ENCODE measurements around the gene MYOM3. TPM values are rescaled to one million over a fixed set of nuclear protein-coding genes. Genes with fewer than 3 reads are reported as not detected.
A peak's percentile ranks its signal among the peaks of the same experiment; 100 is the strongest.
"Not testable (repeated sequence)": the region's sequence is repeated elsewhere in the genome, so short reads cannot be mapped to it uniquely, and the experiment has no call there.

Gene MYOM3
- total RNA-seq, 1 donor from 2014 or later = under 0.01 TPM

DNA sequence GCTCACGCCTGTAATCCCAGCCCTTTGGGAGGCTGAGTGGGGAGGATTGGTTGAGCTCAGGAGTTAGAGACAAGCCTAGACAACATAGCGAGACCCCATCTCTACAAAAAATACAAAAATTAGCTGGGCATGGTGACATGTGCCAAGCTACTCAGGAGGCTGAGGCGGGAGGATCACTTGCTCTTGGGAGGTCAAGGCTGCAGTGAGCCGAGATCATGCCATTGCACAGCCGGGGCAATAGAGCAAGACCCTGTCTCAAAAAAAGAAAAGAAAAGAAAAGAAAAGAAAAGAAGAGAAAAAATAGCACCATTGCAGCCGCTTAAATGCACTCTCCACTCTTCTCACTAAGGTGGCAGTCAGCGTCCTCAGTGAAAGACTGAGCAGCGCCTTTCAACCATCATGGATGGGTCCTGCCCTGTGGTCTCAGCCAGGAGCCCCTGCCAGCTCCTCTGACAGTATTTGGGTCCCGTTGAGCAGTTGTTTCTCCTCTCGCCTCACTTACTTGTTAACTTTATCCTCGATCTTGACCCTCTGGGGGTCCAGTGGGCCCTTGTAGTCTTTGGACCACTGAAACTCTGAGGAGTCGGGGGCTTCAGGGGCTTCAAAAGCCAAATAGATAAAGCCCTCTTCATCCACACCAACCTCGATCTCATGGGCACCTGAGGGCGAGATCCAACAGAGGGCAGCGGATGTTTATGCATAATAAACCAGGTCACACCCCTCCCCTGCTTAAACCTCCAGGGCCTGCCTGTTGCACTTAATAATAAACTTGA is 36.9 kb downstream of the MYOM3 start:
- no peak for DNase-seq (ENCODE audit: low read depth in 2 of 2)

DNA sequence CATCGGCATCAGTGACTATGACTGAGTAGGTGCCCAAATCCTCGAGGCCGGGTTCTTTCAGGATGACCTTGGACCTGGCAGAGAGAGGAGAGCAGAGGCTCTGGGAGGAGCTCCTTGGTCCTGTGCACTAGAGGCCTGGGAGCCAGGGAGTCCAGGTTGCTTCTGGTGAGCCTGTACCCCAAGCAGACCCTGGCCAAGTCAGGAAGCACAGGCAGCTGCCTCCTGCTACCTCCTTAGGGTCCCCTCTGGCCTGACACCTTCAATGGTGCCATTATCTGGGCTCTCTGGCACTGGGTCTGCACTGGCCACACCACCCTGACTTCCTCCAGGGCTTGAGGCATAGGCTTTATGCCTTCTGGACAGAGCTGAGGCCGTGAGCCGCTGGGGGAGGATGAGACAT is 37.7 kb downstream of the MYOM3 start:
- DNase-seq (ENCODE audit: low read depth in 2 of 2) = no peak

DNA sequence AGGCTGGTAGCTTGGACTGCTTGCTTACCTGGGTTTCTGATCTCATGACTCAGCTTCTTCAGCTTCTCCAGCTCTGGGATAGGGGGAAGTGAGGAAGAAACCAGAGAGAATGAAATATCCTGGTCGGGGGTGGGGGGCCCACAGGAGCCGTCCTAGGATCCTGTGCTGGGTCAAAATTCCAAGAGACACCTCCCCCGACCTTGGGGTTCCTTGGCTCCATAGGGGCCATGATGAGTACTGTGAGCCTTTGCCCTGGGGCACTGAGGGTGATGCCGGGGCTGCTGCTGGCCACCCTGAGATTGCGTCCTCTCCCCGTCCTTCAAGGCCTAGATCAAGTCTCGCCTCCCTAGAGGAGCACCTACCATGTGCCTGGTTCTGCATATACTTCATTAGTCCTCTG is 40.0 kb downstream of the MYOM3 start:
- no peak for DNase-seq (ENCODE audit: low read depth in 2 of 2)

DNA sequence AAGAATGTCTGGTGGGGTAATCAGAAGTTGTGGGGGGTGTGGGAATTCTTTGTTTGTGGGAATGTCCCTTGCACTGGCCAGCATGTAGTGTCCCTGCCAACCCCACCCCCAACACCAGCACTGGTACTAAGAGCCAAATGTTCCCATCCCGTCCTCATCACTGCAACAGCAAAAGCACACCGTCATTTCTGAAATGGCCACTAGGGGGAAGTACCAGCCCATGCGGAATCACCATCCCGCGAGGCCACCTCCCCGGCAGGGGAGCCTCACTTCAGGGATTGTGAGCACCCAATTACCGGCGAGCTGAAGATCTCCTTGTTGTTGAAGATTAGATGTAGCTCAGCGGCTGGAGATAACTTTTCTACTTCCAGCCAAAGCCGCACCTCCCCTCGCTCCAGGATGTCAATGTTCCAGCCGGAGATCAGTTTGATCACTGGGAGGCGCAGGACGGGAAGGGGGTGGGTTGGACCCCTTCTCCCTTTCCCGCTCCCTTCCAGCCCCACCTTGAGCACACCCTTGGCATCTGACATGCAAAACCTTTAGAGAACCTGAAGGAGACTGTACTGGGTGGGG is 41.0 kb downstream of the MYOM3 start:
- DNase-seq (ENCODE audit: low read depth in 2 of 2) = peak; percentile 58 to 72

DNA sequence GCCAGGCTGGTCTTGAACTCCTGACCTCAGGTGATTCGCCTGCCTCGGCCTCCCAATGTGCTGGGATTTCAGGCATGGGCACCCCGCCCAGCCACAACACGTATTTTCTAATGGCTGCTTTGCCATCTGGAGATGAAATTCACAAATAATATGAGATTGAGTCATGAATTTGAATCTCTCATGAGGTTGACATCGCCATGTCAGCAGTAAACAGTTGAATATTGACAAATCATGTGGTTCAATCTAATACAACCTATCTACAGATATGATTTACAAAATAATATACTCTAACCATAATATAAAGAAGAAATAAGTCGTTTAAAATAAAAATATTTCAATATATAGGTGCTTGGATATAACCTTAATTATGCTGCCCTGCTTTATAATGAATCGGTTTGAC is 42.1 kb downstream of the MYOM3 start:
- no peak for DNase-seq (ENCODE audit: low read depth in 2 of 2)

DNA sequence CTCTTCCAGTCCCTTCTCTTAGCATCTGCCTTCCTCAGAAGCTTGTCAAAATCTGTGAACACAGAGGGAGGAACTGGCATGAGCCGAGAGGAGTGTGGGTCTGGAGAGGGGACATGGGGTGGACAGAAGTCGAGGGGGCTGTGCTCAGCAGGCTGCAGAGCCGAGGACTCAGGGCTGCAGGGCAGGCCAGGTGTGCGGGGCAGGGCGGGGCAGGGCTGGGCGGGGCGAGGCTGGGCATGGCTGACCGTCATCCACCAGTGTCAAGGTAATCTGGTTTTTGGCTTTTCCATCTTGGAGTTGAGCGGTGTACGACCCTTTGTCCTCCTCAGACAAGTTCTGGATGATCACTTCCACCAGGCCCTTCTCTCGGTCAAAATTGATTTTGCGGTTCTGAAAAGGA is 44.0 kb downstream of the MYOM3 start:
- DNase-seq (ENCODE audit: low read depth in 2 of 2) = no peak

DNA sequence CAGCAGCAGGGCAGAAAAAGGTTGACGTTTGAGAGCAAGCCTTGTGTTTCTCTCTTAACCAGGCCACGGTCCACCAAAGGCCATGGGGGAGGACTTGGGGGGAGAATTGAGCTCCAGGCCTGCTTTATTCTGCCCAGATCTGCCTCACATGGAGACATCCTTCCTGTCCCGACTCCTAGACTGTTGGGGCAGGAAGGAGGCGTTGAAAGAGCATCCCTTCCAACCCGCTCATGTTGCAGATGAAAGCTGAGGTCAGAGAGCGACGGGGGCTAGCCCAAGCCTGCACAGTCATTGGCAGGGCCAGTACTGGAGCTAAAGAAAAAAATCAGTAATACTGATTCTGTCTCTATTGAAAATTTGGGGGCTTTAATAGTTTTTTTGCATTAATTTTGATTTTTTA is 46.6 kb downstream of the MYOM3 start:
- peak in 1 of 2 donors; percentile 6 for DNase-seq (ENCODE audit: low read depth in 2 of 2)

DNA sequence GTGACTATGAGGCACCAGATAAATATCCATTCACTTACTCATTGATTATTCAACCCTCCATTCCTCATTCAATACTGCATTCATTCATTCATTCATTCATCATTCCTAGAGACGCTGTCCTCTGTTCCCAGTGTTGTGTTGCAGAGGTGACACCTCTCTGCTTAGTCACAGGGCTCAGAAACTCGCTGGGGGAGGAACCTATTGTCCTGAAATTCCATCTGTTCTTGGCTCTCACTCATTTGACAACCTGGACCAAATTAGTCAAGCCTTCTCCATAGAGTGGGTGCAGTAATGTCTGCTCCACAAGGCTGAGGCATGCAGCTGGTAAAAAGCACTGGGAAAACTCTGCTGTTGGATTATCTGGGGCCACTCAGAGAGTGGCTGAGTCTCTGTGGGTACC is 49.7 kb downstream of the MYOM3 start:
- no peak for DNase-seq (ENCODE audit: low read depth in 2 of 2)

DNA sequence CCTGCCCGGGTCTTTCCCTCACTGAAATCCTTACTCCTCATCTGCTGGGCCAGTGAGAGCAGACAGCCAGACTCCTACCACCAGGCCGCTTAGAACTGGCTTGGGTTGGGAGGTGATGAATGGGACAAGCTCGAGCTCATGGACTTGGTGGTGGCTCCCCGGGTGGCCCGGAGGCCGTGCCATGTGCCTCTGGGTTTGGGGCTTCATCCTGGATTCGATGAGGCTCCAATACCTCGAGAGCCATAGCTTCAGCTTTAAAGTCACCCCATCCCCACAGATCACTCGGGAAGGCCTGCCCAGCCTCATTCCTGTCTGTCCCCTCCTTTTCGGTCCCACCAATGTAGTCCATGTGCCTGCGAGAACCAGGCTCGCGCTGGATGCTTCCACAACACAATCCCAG is 51.5 kb downstream of the MYOM3 start:
- no peak for DNase-seq (ENCODE audit: low read depth in 2 of 2)

DNA sequence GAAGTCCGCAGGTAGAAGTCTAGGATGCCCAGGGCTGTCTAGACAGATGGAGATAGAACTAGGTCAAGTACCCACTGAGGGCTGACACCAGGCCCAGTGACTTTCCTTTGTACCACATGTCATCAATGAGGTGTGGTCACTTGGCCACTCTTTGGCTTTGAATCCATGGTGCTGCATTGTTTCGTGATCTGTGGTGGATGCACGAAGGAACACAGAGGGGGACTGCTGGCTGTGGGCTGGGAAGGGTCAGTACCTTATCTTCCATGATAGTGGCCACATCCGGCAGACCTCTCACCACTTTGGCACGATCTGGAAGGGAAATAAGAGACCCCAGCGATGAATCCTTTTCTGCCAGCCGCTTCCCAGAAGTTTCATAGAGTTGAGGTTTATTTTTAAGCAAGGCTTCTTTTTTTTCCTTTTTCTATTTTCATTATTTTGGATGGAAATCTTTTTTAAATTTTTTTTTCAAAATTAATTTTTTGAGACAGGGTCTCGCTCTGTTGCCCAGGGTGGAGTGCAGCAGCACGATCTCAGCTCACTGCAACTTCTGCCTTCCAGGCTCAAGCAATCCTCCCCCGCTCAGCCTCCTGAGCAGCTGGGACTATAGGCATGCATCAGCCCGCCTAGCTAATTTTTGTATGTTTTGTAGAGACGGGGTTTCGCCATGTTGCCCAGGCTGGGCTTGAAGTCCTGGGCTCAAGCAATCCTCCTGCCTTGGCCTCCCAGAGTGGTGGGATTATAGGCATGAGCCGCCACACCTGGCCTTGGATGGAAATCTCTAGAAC is 53.1 kb downstream of the MYOM3 start:
- DNase-seq (ENCODE audit: low read depth in 2 of 2) = no peak

DNA sequence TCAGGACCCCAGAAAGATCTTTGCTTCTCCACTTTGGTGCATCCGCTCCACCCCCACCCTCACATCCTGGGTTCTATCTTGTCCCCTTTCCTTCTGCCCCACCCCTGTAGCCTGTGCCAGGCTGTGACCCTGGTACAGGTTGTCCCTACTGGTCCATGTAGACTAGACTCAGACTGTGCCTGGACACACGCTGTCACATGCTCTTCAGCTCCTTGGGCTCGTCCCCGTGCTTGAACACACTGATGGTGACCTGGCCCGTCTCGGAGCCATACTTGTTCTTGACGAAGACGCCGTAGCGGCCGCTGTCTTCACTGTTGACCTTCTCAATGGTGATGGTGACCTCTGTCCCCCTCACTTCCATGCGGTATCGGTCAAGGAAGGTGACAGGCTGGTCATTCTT is 54.8 kb downstream of the MYOM3 start:
- no peak for DNase-seq (ENCODE audit: low read depth in 2 of 2)

DNA sequence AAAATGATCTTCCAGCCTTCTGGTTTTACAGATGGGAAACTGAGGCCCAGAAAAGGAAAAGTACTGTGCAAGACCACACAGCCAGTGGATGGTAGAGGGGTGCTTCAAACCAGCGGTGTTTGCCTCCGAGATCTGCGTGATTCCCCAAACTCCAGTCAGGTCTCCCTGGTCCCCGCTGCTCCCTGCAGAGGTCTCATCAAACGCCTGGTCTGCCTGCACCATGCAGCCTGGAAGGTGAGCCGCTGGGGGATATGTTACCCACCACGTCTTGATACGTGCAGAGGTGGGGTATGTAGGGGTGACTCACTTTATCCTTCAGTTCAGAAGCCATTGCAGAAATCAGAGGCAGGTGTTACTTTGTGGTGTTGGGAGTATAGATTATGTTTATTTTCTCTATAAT is 56.3 kb downstream of the MYOM3 start:
- DNase-seq (ENCODE audit: low read depth in 2 of 2) = no peak

DNA sequence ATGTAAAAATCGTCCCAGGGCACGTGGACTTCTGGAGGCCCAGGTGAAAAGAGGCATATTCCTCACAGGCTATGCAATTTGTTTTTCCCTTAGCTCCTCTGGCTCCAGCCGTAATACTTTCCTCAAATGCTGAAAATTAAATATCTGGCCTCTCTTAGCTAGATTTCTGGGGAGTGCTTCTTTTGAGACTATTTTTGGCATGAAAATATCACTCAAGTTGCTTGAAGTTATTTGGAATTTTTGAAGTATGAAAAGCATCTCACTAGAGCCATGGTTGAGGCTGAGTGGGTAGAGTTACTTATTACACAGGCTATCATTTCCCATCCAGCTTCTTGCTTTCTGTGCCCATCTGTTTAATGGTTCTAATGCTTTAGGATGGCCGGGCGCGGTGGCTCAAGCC is 59.7 kb downstream of the MYOM3 start:
- DNase-seq (ENCODE audit: low read depth in 2 of 2) = no peak

DNA sequence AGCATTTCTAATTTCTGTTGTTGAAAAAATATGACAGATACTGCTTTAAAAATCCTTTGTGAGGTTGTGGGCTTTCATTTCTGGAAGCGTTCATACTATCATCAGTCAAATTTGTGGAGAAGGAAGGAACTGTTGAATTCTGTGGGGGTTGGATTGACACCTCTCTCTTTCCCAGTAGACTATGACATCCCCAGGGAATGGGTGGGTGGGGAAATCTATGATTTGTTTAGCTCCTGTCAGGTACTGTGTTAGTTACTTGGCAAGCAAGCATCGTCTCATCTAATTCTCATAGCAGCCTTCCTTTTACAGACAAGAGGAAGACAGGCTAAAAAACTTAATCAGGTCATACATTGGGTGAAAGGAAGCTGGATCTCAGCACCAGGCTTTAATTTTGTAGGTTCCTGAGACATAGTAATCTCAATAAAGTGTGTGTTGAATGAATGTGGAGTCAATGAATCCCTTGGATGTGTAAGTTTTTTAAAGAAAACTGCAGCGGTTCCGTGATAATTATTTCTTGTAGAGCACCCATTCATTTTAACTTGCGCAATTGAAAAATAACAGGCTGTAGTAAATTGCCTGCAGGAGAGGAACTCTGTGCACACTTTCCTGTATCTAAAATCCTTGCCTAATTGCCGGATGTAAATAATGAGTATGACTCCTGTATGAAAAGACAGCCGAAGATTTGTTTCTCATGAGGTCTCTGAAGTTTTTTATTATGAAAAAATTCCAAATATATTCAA is 60.6 kb downstream of the MYOM3 start:
- DNase-seq (ENCODE audit: low read depth in 2 of 2) = no peak

DNA sequence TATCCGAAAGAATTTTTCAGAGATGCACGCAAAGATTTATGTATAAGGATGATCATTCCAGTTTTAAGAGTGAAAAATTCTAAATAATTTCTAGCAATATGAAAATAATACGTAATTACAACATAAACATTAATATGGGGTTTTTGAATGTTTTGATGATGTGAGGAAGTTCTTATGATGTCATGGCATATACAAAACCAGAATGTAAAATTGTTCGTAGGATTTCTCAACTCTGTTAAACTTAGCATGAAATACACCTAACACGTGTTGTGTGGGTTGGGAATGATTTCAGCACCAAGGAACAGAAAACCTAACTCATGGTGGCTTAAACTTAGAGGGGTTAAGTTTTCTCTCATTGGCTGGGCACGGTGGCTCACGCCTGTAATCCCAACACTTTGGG is 62.2 kb downstream of the MYOM3 start:
- DNase-seq (ENCODE audit: low read depth in 2 of 2) = no peak

DNA sequence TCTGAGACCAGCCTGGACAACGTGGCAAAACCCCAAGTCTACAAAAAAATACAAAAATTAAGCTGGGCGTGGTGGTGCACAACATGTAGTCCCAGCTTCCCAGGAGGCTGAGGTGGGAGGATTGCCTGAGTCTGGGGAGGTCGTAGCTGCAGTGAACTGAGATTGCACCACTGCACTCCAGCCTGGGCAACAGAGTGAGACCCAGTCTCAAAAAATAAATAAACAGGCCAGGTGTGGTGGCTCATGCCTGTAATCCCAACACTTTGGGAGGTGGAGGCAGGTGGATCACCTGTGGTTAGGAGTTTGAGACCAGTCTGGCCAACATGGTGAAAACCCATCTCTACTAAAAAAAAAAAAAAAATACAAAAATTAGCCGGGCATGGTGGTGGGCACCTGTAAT is 63.0 kb downstream of the MYOM3 start:
- not testable (repeated sequence) for DNase-seq (ENCODE audit: low read depth in 2 of 2)

DNA sequence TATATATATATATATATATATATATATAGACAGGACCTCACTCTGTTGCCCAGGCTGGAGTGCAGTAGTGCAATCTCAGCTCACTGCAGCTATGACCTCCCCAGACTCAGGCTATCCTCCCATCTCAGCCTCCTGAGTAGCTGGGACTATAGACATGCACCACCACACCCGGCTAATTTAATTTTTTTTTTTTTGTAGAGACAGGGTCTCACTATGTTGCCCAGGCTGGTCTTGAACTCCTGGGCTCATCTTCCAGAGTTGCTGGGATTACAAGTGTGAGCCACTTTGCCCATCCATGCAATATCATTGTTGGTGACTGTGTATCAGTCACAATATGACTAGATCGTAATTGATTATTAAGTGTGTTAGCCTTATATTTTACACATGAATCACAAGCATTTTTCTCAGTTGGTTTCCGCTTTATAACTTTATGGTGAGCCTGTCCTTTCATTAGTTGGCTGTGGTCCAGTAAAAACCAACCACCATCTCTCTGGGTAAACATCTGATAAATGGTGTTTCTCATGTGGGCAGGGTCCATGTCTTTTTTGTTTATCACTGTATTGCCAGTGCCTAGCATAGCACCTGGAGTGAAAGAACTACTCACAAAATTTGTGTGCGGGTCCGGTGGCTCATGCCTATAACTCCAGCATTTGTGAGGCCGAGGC is 63.6 kb downstream of the MYOM3 start:
- DNase-seq (ENCODE audit: low read depth in 2 of 2) = peak; percentile 6 to 80

DNA sequence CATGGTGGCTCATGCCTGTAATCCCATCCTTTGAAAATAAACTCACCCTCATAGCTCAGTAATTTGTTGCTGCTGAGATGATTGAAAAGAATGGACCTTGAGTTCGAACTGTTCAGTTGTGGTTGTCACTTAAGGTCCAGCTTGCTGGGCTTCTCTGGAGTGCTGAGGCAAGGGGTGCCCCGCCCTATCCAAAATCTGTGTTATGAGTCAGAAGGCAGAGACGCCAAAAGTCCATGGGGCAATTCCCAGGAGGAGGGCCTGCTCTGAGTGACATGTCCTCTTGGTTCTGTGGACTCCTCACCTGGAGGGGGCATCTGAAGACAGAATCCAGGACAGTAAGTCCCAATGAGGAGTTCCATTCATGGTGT is 64.8 kb downstream of the MYOM3 start:
- no peak for DNase-seq (ENCODE audit: low read depth in 2 of 2)

DNA sequence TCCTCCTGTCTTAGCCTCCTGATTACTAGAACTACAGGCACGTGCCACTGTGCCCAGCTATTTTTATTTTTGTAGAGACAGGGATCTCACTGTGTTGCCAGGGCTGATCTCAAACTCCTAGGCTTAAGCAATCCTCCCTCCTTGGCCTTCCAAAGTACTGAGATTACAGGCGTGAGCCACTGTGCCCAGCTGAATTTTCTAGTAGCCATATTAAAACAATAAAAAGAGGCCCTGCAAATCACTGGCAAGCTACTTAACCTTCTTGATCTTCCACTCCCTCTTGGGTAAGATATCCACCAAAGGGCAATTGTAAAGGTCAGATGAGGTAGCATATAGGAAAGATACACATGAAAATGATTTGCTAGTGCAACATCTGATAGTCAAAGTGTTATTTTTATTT is 66.2 kb downstream of the MYOM3 start:
- no peak for DNase-seq (ENCODE audit: low read depth in 2 of 2)

DNA sequence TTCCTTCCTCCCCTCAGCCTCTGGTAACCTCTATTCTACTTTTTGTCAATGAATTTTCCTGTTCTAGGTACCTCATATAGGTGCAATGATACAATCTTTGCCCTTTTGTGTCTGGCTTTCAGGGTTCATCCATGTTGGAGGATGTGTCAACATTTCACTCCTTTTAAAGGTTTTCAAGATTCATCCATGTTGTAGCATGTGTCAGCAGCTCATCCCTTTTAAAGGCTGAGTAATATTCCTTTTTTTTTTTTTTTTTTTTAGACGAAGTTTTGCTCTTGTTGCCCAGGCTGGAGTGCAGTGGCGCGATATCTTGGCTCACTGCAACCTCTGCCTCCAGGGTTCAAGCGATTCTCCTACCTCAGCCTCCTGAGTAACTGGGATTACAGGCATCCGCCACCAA is 67.3 kb downstream of the MYOM3 start:
- not testable (repeated sequence) for DNase-seq (ENCODE audit: low read depth in 2 of 2)

DNA sequence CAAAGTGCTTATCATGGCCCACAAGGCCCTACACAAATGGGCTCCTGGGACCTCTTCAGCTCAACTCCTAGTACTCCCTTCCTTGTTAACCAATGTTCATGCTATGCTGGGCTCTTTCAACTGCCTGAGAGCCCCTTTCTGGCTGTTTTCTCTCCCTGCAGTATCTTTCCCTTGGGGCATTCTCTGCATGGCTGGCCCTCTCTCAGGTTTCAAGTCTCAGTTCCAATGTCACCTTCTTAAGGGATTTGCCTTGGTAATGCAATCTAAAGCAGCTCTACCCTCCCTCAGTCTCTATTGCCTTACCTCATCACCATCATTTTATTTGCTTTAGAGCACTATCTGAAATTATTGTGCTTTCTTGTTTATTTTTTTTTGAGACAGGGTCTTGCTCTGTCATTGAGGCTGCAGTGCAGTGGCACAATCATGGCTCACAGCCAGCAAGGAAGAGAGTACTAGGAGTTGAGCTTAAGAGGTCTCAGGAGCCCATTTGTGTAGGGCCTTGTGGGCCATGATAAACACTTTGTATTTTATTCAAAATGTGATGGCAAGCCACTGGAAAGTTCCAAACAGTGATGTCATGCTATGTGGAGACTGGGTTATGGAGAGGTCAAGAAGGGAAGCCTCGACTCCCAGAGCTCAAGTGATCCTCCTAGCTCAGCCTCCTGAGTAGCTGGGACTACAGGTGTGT is 68.4 kb downstream of the MYOM3 start:
- no peak for DNase-seq (ENCODE audit: low read depth in 2 of 2)

All from dermis microvascular lymphatic vessel endothelial cell (primary cell).